H9 (cell line): ENCODE data around the gene ATRX. TPM values are rescaled to one million over a fixed set of nuclear protein-coding genes. Genes with fewer than 3 reads are reported as not detected.

ENCODE experiments used
- DNase-seq: peaks from one replicate; pipeline ENCODE4 v3.0.0-alpha.2; 2017
- H2AFZ ChIP-seq: one replicate; pipeline ENCODE4 v1.6.1; 2013; ENCODE audit warnings: mild to moderate bottlenecking, low read length, control low read depth, moderate library complexity
- H2AK5ac ChIP-seq: 2 replicates; pipeline ENCODE4 v1.6.1; 2013; ENCODE audit warnings: low read length, control low read depth, mixed read lengths; ENCODE audit not compliant: insufficient read length
- H2BK120ac ChIP-seq: one replicate; pipeline ENCODE4 v1.6.1; 2013; ENCODE audit warnings: low read depth, mild to moderate bottlenecking, low read length, control low read depth, inconsistent platforms; ENCODE audit not compliant: poor library complexity, severe bottlenecking
- H2BK12ac ChIP-seq: 2 replicates; pipeline ENCODE4 v1.6.1; 2013; ENCODE audit warnings: low read length, control low read depth, mixed read lengths, low read depth; ENCODE audit not compliant: insufficient read length
- H2BK15ac ChIP-seq: 2 replicates; pipeline ENCODE4 v1.6.1; 2013; ENCODE audit warnings: low read depth, low read length, control low read depth
- H2BK20ac ChIP-seq: one replicate; pipeline ENCODE4 v1.6.1; 2013; ENCODE audit warnings: low read depth, mild to moderate bottlenecking, low read length, control low read depth, inconsistent platforms; ENCODE audit not compliant: poor library complexity, severe bottlenecking
- H2BK5ac ChIP-seq: 2 replicates; pipeline ENCODE4 v1.6.1; 2013; ENCODE audit warnings: low read length, control low read depth, mixed read lengths; ENCODE audit not compliant: insufficient read length
- H3K14ac ChIP-seq: 2 replicates; pipeline ENCODE4 v1.6.1; 2013; ENCODE audit warnings: low read length, control low read depth; ENCODE audit not compliant: insufficient read depth
- H3K18ac ChIP-seq: 2 replicates; pipeline ENCODE4 v1.6.1; 2013; ENCODE audit warnings: low read depth, mild to moderate bottlenecking, mixed read lengths, low read length, control low read depth; ENCODE audit not compliant: insufficient read length
- H3K23ac ChIP-seq: 2 replicates; pipeline ENCODE4 v1.6.1; 2013; ENCODE audit warnings: low read length, control low read depth, mixed read lengths, low read depth; ENCODE audit not compliant: insufficient read length
- H3K23me2 ChIP-seq: 2 replicates; pipeline ENCODE4 v1.6.1; 2013; ENCODE audit warnings: low read depth, mild to moderate bottlenecking, mixed read lengths, low read length, control low read depth; ENCODE audit not compliant: insufficient read length, poor library complexity, severe bottlenecking
- H3K27ac ChIP-seq: 2 replicates; pipeline ENCODE4 v1.5.1; 2013; ENCODE audit warnings: low read length, control low read depth, mixed read lengths, low read depth; ENCODE audit not compliant: insufficient read length
- H3K27me3 ChIP-seq: 2 replicates; pipeline ENCODE4 v1.6.1; 2013; ENCODE audit warnings: low read length, control low read depth, inconsistent platforms; ENCODE audit not compliant: insufficient read depth
- H3K4ac ChIP-seq: 2 replicates; pipeline ENCODE4 v1.6.1; 2013; ENCODE audit warnings: low read depth, mild to moderate bottlenecking, control low read depth, inconsistent platforms, low read length, moderate library complexity
- H3K4me1 ChIP-seq: 2 replicates; pipeline ENCODE4 v1.6.1; 2013; ENCODE audit warnings: low read length, control low read depth, inconsistent platforms; ENCODE audit not compliant: insufficient read depth
- H3K4me2 ChIP-seq: 2 replicates; pipeline ENCODE4 v1.6.1; 2013; ENCODE audit warnings: low read length, control low read depth, mixed read lengths; ENCODE audit not compliant: insufficient read length, insufficient read depth
- H3K56ac ChIP-seq: 2 replicates; pipeline ENCODE4 v1.6.1; 2013; ENCODE audit warnings: low read depth, mild to moderate bottlenecking, mixed read lengths, low read length, control low read depth; ENCODE audit not compliant: insufficient read length
- H3K79me1 ChIP-seq: 2 replicates; pipeline ENCODE4 v1.6.1; 2013; ENCODE audit warnings: low read depth, mild to moderate bottlenecking, moderate library complexity, low read length, control low read depth, inconsistent platforms; ENCODE audit not compliant: insufficient read depth, poor library complexity, severe bottlenecking
- H3K79me2 ChIP-seq: 2 replicates; pipeline ENCODE4 v1.6.1; 2013; ENCODE audit warnings: low read length, control low read depth, inconsistent platforms; ENCODE audit not compliant: insufficient read depth
- H3K9ac ChIP-seq: 2 replicates; pipeline ENCODE4 v1.6.1; 2013; ENCODE audit warnings: low read length, control low read depth, mixed read lengths; ENCODE audit not compliant: insufficient read length; ENCODE audit errors: extremely low read depth
- H3K9me3 ChIP-seq: one replicate; pipeline ENCODE4 v1.6.1; 2013; ENCODE audit warnings: low read depth, low read length, inconsistent platforms; ENCODE audit not compliant: control insufficient read depth
- H3T11ph ChIP-seq: one replicate; pipeline ENCODE4 v1.6.1; 2013; ENCODE audit warnings: mild to moderate bottlenecking, low read length, control low read depth, inconsistent platforms
- H4K20me1 ChIP-seq: one replicate; pipeline ENCODE4 v1.6.1; 2013; ENCODE audit not compliant: control insufficient read depth, insufficient read length, insufficient read depth
- H4K5ac ChIP-seq: 2 replicates; pipeline ENCODE4 v1.6.1; 2013; ENCODE audit warnings: low read depth, mild to moderate bottlenecking, mixed read lengths, low read length, control low read depth; ENCODE audit not compliant: insufficient read length
- H4K8ac ChIP-seq: replicated peaks from 2 replicates; pipeline ENCODE4 v1.6.1; 2013; ENCODE audit warnings: low read length, control low read depth, mixed read lengths, low read depth; ENCODE audit not compliant: insufficient read length
- H4K91ac ChIP-seq: 2 replicates; pipeline ENCODE4 v1.6.1; 2013; ENCODE audit warnings: low read depth, mild to moderate bottlenecking, moderate library complexity, mixed read lengths, low read length, control low read depth; ENCODE audit not compliant: insufficient read length
- H3K27ac Mint-ChIP-seq, 3 experiments: 2 replicates in 2 of 3; 3 replicates in 1 of 3; pipeline ENCODE4 v1.8.0; 2020 to 2021; ENCODE audit warnings: mixed read lengths in 3 of 3, mild to moderate bottlenecking in 1 of 3, moderate library complexity in 1 of 3
- H3K27me3 Mint-ChIP-seq: 2 replicates; pipeline ENCODE4 v1.8.0; 2021; ENCODE audit warnings: low read depth, mild to moderate bottlenecking, moderate library complexity, mixed read lengths
- H3K36me3 Mint-ChIP-seq, 3 experiments: 2 replicates in 2 of 3; 3 replicates in 1 of 3; pipeline ENCODE4 v1.8.0; 2020 to 2021; ENCODE audit warnings: low read depth in 3 of 3, mixed read lengths in 3 of 3; ENCODE audit not compliant: insufficient read depth in 1 of 3
- H3K4me1 Mint-ChIP-seq, 2 experiments: 2 replicates each; pipeline ENCODE4 v1.8.0; 2020; ENCODE audit warnings: mixed read lengths in 2 of 2
- H3K4me3 Mint-ChIP-seq, 2 experiments: 2 replicates in 1 of 2; 3 replicates in 1 of 2; pipeline ENCODE4 v1.8.0; 2020 to 2021; ENCODE audit warnings: mild to moderate bottlenecking in 2 of 2, mixed read lengths in 2 of 2, moderate library complexity in 1 of 2
- H3K9me3 Mint-ChIP-seq, 2 experiments: 2 replicates in 1 of 2; 3 replicates in 1 of 2; pipeline ENCODE4 v1.8.0; 2020; ENCODE audit warnings: mild to moderate bottlenecking in 2 of 2, mixed read lengths in 2 of 2, moderate library complexity in 1 of 2
- CTCF ChIP-seq: fragments of 200-600 bp; sonication (generic); conservative IDR thresholded peaks from 3 replicates; pipeline ENCODE4 v1.8.0; 2021; ENCODE audit warnings: antibody characterized with exemption, mild to moderate bottlenecking
- WGBS: extraction: QIAGEN DNeasy Blood & Tissue Kit; methylation state at CpG from one replicate; pipeline ENCODE4 v1.1.7; 2013; ENCODE audit warnings: missing lambda C conversion rate, low lambda C conversion rate, mixed read lengths; ENCODE audit not compliant: insufficient read length; ENCODE audit errors: extremely low coverage; 5-methylcytosine and 5-hydroxymethylcytosine counted together
- total RNA-seq: library from RNA; stranded (reverse); gene quantifications from 2 replicates; pipeline ENCODE4 v1.2.1, GENCODE V29; 2021

ATRX gene
- total RNA-seq, 1 experiment from 2014 or later: 76.0 TPM

- no peaks in the 10 kb centered on the region for H3K79me1 ChIP-seq
- H3K4me1 Mint-ChIP-seq: peaks cover 0 to 4% of the 10 kb centered on the region in 2 experiments; a peak in 3 of 4 replicates
- H3K9me3 Mint-ChIP-seq: peaks cover 63 to 67% of the 10 kb centered on the region in 2 experiments
- no peaks in the 10 kb centered on the region for H3K79me2 ChIP-seq
- WGBS: no CpG with 5 or more reads among the region's 1 CpG
- no peak overlapping the region for H3K14ac ChIP-seq
- peak overlapping the region in 1 of 3 experiments; percentile 66; a peak in 1 of 7 replicates for H3K27ac Mint-ChIP-seq
- no peak for TF ChIP-seq CTCF
- H3K36me3 Mint-ChIP-seq: peaks cover 35 to 74% (median 44%) of the 10 kb centered on the region in 3 experiments
- H2BK5ac ChIP-seq: no peak overlapping the region
- H3K4me1 ChIP-seq: no peaks in the 10 kb centered on the region; the same call in 1 of the 2 replicates
- no peak overlapping the region for H4K5ac ChIP-seq
- H3K23ac ChIP-seq: no peak overlapping the region
- no peak overlapping the region for H4K8ac ChIP-seq
- no peaks in the 10 kb centered on the region for H3K27me3 ChIP-seq
- no peak overlapping the region for H3K4ac ChIP-seq
- no peak overlapping the region for H2AK5ac ChIP-seq
- no peaks in the 10 kb centered on the region for H3K23me2 ChIP-seq
- H2BK15ac ChIP-seq: no peak overlapping the region
- no peaks in the 10 kb centered on the region for H3K27me3 Mint-ChIP-seq
- H3K18ac ChIP-seq: no peak overlapping the region
- no peak overlapping the region for H4K91ac ChIP-seq
- no peak overlapping the region for H3T11ph ChIP-seq
- H3K9me3 ChIP-seq: peaks cover 5% of the 10 kb centered on the region
- no peaks in the 10 kb centered on the region for H4K20me1 ChIP-seq
- H2BK20ac ChIP-seq: no peak overlapping the region
- H3K27ac ChIP-seq: no peak overlapping the region
- no peak for DNase-seq
- no peak overlapping the region for H3K4me3 Mint-ChIP-seq
- H3K9ac ChIP-seq: no peak overlapping the region
- no peak overlapping the region for H2AFZ ChIP-seq
- H2BK120ac ChIP-seq: no peak overlapping the region
- no peak overlapping the region for H3K4me2 ChIP-seq
- no peak overlapping the region for H2BK12ac ChIP-seq
- no peak overlapping the region for H3K56ac ChIP-seq
These were observed 276.0 kb downstream of the ATRX start for GRCh38 chrX:77510007-77510406.
